Panc1 (cell line): ENCODE results near the gene STPG4. TPM values are rescaled to one million over a fixed set of nuclear protein-coding genes. Genes with fewer than 3 reads are reported as not detected.

Experiments used
- ATAC-seq: fragments of 200-7000 bp; cut with Tn5 transposase; 2 replicates; pipeline ENCODE4 v1.9.1; 2020; ENCODE audit warnings: mild to moderate bottlenecking, moderate library complexity
- BruUV-seq: library from RNA; stranded (reverse); fragments of 400-500 nt; replicated peaks from 2 replicates; lab custom pipeline; 2021; lab: Mats Ljungman, UMichigan
- CTCF ChIA-PET: fragments of 300-600 bp; sonication (Branson Sonifier 250); formaldehyde crosslinking; loops from one replicate; lab custom pipeline; 2022; ENCODE audit warnings: antibody characterized with exemption; lab: Charles Lee
- POLR2A ChIA-PET: fragments of 300-600 bp; sonication (Branson Sonifier 250); formaldehyde crosslinking; loops from one replicate; lab custom pipeline; 2022; ENCODE audit warnings: antibody characterized with exemption; lab: Charles Lee
- DNase-seq: peaks from one replicate; pipeline ENCODE4 v3.0.0-alpha.2; 2010; ENCODE audit warnings: low read depth, low spot score
- H3K27ac ChIP-seq: 2 replicates; pipeline ENCODE4 v1.5.1; 2011; ENCODE audit warnings: mild to moderate bottlenecking, low read length, inconsistent platforms
- H3K27me3 ChIP-seq: fragments of 200-500 bp; sonication (Bioruptor generic); 2 replicates; pipeline ENCODE4 v1.6.0; 2014; ENCODE audit warnings: low read length, inconsistent platforms; ENCODE audit not compliant: control insufficient read depth, insufficient read depth
- H3K36me3 ChIP-seq: fragments of 200-500 bp; sonication (Bioruptor generic); 2 replicates; pipeline ENCODE4 v1.5.1; 2014; ENCODE audit warnings: inconsistent platforms, mild to moderate bottlenecking, low read length, moderate library complexity; ENCODE audit not compliant: control insufficient read depth, insufficient read depth
- H3K4me1 ChIP-seq: 2 replicates; pipeline ENCODE4 v1.5.1; 2011; ENCODE audit warnings: inconsistent platforms, mild to moderate bottlenecking, low read length, moderate library complexity; ENCODE audit not compliant: control insufficient read depth, insufficient read depth
- H3K4me3 ChIP-seq, 2 experiments: 2 replicates each; pipeline ENCODE4 v1.5.1; 2011 to 2012; ENCODE audit warnings: low read depth in 2 of 2, low read length in 2 of 2, mild to moderate bottlenecking in 2 of 2, inconsistent platforms in 1 of 2, moderate library complexity in 1 of 2
- H3K9me3 ChIP-seq: fragments of 200-500 bp; sonication (Bioruptor generic); 2 replicates; pipeline ENCODE4 v1.5.1; 2014; ENCODE audit warnings: low read depth, mild to moderate bottlenecking, inconsistent platforms, low read length, moderate library complexity; ENCODE audit not compliant: control insufficient read depth, insufficient read depth
- POLR2AphosphoS5 ChIP-seq: IDR thresholded peaks from 2 replicates; pipeline ENCODE4 v1.6.1; 2012; ENCODE audit warnings: mild to moderate bottlenecking, low read depth, low read length, moderate library complexity
- REST ChIP-seq, 2 experiments: IDR thresholded peaks; 2 replicates each; pipeline ENCODE4 v1.6.1; 2011 to 2012; ENCODE audit warnings: low read depth in 2 of 2, control low read depth in 1 of 2, low read length in 1 of 2, mild to moderate bottlenecking in 1 of 2, moderate library complexity in 1 of 2; ENCODE audit not compliant: insufficient read depth in 1 of 2
- SIN3A ChIP-seq: IDR thresholded peaks from 2 replicates; pipeline ENCODE4 v1.6.1; 2012; ENCODE audit warnings: low read depth, mild to moderate bottlenecking, low read length, moderate library complexity, borderline replicate concordance; ENCODE audit not compliant: insufficient read depth
- TCF7L2 ChIP-seq: IDR thresholded peaks from 2 replicates; pipeline ENCODE4 v1.6.1; 2011; ENCODE audit warnings: mild to moderate bottlenecking, low read depth, low read length, inconsistent platforms
- in situ Hi-C: cut with HindIII; loops from 2 replicates; pipeline ENCODE4 v1.10.0; 2016; ENCODE audit warnings: low sequenced_read_pairs, low pct_unique_long_range_greater_than_20kb
- intact Hi-C: fragments of 100-400 bp; cut with micrococcal nuclease; formaldehyde crosslinking; loops from one replicate; pipeline ENCODE4 v1.10.0; 2022; ENCODE audit not compliant: unreplicated experiment
- total RNA-seq: library from RNA; stranded (reverse); gene quantifications from one replicate; pipeline ENCODE4 v1.2.1, GENCODE V29; 2021; ENCODE audit not compliant: unreplicated experiment
- TF ChIP-seq, protein P1 (sequence below): fragments of 450-650 bp; IDR thresholded peaks from 2 replicates; pipeline ENCODE4 v1.5.1; 2017; ENCODE audit warnings: mild to moderate bottlenecking

The STPG4 gene
- total RNA-seq, 1 experiment from 2014 or later = 0.36 TPM

GRCh38 chr2:47037678-47038077, 117.4 kb downstream of the STPG4 start:
- Histone ChIP-seq H3K4me1 (peaks cover 60% of the 10 kb centered on the region), H3K9me3 (no peaks in the 10 kb centered on the region), H3K4me3 (no peak overlapping the region), H3K27me3 (no peaks in the 10 kb centered on the region), H3K27ac (no peak overlapping the region), H3K36me3 (no peaks in the 10 kb centered on the region)
- in situ Hi-C loops (no loop called here), intact Hi-C loops (no loop called here)
- CTCF ChIA-PET = no interaction called here
- POLR2A ChIA-PET = interaction anchor here (0.6 kb wide), 1 partner anchor 189 kb away, joined by 5 read pairs; no protein-coding TSS in a partner anchor
- no TSS peak for BruUV-seq
- ATAC-seq = no peak
- no peak for TF ChIP-seq POLR2AphosphoS5
- TF ChIP-seq, protein P1, sequence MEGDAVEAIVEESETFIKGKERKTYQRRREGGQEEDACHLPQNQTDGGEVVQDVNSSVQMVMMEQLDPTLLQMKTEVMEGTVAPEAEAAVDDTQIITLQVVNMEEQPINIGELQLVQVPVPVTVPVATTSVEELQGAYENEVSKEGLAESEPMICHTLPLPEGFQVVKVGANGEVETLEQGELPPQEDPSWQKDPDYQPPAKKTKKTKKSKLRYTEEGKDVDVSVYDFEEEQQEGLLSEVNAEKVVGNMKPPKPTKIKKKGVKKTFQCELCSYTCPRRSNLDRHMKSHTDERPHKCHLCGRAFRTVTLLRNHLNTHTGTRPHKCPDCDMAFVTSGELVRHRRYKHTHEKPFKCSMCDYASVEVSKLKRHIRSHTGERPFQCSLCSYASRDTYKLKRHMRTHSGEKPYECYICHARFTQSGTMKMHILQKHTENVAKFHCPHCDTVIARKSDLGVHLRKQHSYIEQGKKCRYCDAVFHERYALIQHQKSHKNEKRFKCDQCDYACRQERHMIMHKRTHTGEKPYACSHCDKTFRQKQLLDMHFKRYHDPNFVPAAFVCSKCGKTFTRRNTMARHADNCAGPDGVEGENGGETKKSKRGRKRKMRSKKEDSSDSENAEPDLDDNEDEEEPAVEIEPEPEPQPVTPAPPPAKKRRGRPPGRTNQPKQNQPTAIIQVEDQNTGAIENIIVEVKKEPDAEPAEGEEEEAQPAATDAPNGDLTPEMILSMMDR = no peak
- TF ChIP-seq REST (IDR thresholded peaks at IDR 0.05; ENCODE audit: insufficient read depth in 1 of 2, low read depth in 2 of 2, low read length in 1 of 2) = no peak
- TF ChIP-seq SIN3A = no peak
- TF ChIP-seq TCF7L2 = no peak
- no peak for DNase-seq

Other genes starting within 250 kb of the STPG4 start
- gene MCFD2, start 239.5 kb downstream of the STPG4 start, total RNA-seq = 84.9 TPM
- gene TTC7A, start 214.1 kb downstream of the STPG4 start, total RNA-seq = 11.9 TPM
- gene CALM2, start 21.2 kb upstream of the STPG4 start, total RNA-seq = 705 TPM
- gene EPCAM, start 214.0 kb upstream of the STPG4 start, total RNA-seq = 18.0 TPM
- gene MSH2, start 247.8 kb upstream of the STPG4 start, total RNA-seq = 72.2 TPM